IMR-90 (cell line): ENCODE data around the gene LRSAM1. TPM values are rescaled to one million over a fixed set of nuclear protein-coding genes. Genes with fewer than 3 reads are reported as not detected.

Experiments
- ATAC-seq: fragments of 200-7000 bp; cut with Tn5 transposase; 2 replicates; pipeline ENCODE4 v1.9.1; 2020; ENCODE audit warnings: low read depth, mild to moderate bottlenecking, moderate library complexity
- BruUV-seq: library from RNA; stranded (reverse); fragments of 400-500 nt; replicated peaks from 2 replicates; lab custom pipeline; 2021; lab: Mats Ljungman, UMichigan
- CTCF ChIA-PET: fragments of 300-600 bp; formaldehyde crosslinking; extraction: SDS; loops from one replicate; lab custom pipeline; 2021; ENCODE audit warnings: antibody characterized with exemption; lab: Yijun Ruan, JAX
- POLR2A ChIA-PET: fragments of 300-600 bp; sonication (Branson Sonifier 250); formaldehyde crosslinking; loops from one replicate; lab custom pipeline; 2022; ENCODE audit warnings: antibody characterized with exemption; ENCODE audit not compliant: unreplicated experiment; lab: Charles Lee
- DNase-seq: peaks from one replicate; pipeline ENCODE4 v3.0.0; 2013
- H2AFZ ChIP-seq: replicated peaks from 2 replicates; pipeline ENCODE3; 2013; ENCODE audit warnings: low read length, mild to moderate bottlenecking; ENCODE audit not compliant: poor library complexity
- H2AK5ac ChIP-seq: 2 replicates; pipeline ENCODE4 v1.6.1; 2013; ENCODE audit warnings: low read depth, low read length, inconsistent platforms
- H2AK9ac ChIP-seq: replicated peaks from 2 replicates; pipeline ENCODE3; 2013; ENCODE audit warnings: mild to moderate bottlenecking, low read depth, low read length, moderate library complexity; ENCODE audit not compliant: poor library complexity
- H2BK120ac ChIP-seq: 2 replicates; pipeline ENCODE4 v1.6.1; 2013; ENCODE audit warnings: low read depth, low read length, inconsistent platforms
- H2BK15ac ChIP-seq: 3 replicates; pipeline ENCODE4 v1.6.1; 2013; ENCODE audit warnings: low read depth, low read length, inconsistent platforms
- H2BK20ac ChIP-seq: 2 replicates; pipeline ENCODE4 v1.6.1; 2013; ENCODE audit warnings: low read depth, mild to moderate bottlenecking, inconsistent platforms, low read length, moderate library complexity
- H2BK5ac ChIP-seq: 2 replicates; pipeline ENCODE4 v1.6.1; 2013; ENCODE audit warnings: mild to moderate bottlenecking, low read depth, low read length, inconsistent platforms; ENCODE audit not compliant: poor library complexity, severe bottlenecking
- H3K14ac ChIP-seq: replicated peaks from 2 replicates; pipeline ENCODE4 v1.6.1; 2013; ENCODE audit warnings: low read depth, low read length, inconsistent platforms
- H3K18ac ChIP-seq: 2 replicates; pipeline ENCODE4 v1.6.1; 2013; ENCODE audit warnings: low read depth, low read length, control low read depth
- H3K23ac ChIP-seq: 2 replicates; pipeline ENCODE4 v1.6.1; 2013; ENCODE audit warnings: low read depth, low read length, inconsistent platforms
- H3K27ac ChIP-seq: 2 replicates; pipeline ENCODE4 v1.5.1; 2013; ENCODE audit warnings: mild to moderate bottlenecking, control low read depth, low read length; ENCODE audit not compliant: insufficient read depth
- H3K27me3 ChIP-seq: 2 replicates; pipeline ENCODE4 v1.6.1; 2013; ENCODE audit warnings: low read length; ENCODE audit not compliant: control insufficient read depth, insufficient read depth
- H3K36me3 ChIP-seq: 2 replicates; pipeline ENCODE4 v1.6.1; 2013; ENCODE audit warnings: low read length, mixed read lengths; ENCODE audit not compliant: control insufficient read depth, insufficient read depth
- H3K4ac ChIP-seq: 2 replicates; pipeline ENCODE4 v1.6.1; 2013; ENCODE audit warnings: low read depth, low read length, inconsistent platforms
- H3K4me1 ChIP-seq: 2 replicates; pipeline ENCODE4 v1.6.1; 2013; ENCODE audit warnings: low read length, mixed read lengths; ENCODE audit not compliant: control insufficient read depth, insufficient read depth
- H3K4me2 ChIP-seq: 2 replicates; pipeline ENCODE4 v1.6.1; 2013; ENCODE audit warnings: low read depth, mild to moderate bottlenecking, control low read depth, low read length, moderate library complexity
- H3K4me3 ChIP-seq: 2 replicates; pipeline ENCODE4 v1.5.1; 2013; ENCODE audit warnings: low read depth, mild to moderate bottlenecking, control low read depth, low read length, moderate library complexity; ENCODE audit not compliant: insufficient read depth
- H3K56ac ChIP-seq: 2 replicates; pipeline ENCODE4 v1.6.1; 2013; ENCODE audit warnings: low read length, inconsistent platforms; ENCODE audit not compliant: insufficient read depth; ENCODE audit errors: extremely low read depth
- H3K79me1 ChIP-seq, 2 experiments: 2 replicates each; pipeline ENCODE4 v1.6.1; 2013; ENCODE audit warnings: low read length in 2 of 2, inconsistent platforms in 1 of 2, low read depth in 1 of 2
- H3K9ac ChIP-seq: 2 replicates; pipeline ENCODE4 v1.6.1; 2013; ENCODE audit warnings: low read depth, low read length, control low read depth
- H3K9me1 ChIP-seq: 2 replicates; pipeline ENCODE4 v1.6.1; 2013; ENCODE audit warnings: low read length, inconsistent platforms; ENCODE audit not compliant: insufficient read depth
- H3K9me3 ChIP-seq: 2 replicates; pipeline ENCODE4 v1.6.1; 2013; ENCODE audit warnings: low read length; ENCODE audit not compliant: control insufficient read depth, insufficient read depth
- H4K20me1 ChIP-seq: 2 replicates; pipeline ENCODE4 v1.6.1; 2013; ENCODE audit warnings: low read length, inconsistent platforms; ENCODE audit not compliant: insufficient read depth
- H4K5ac ChIP-seq: 2 replicates; pipeline ENCODE4 v1.6.1; 2013; ENCODE audit warnings: mild to moderate bottlenecking, low read depth, low read length, control low read depth
- H4K8ac ChIP-seq, 2 experiments: 2 replicates each; pipeline ENCODE4 v1.6.1; 2013; ENCODE audit warnings: low read depth in 2 of 2, low read length in 2 of 2, control low read depth in 1 of 2, inconsistent platforms in 1 of 2
- H4K91ac ChIP-seq: 2 replicates; pipeline ENCODE4 v1.6.1; 2013; ENCODE audit warnings: low read depth, low read length, inconsistent platforms; ENCODE audit not compliant: insufficient read depth
- BHLHE40 ChIP-seq: fragments of 150-350 bp; IDR thresholded peaks from 2 replicates; pipeline ENCODE4 v1.6.1; 2016; ENCODE audit warnings: mild to moderate bottlenecking, low read depth, low read length
- CEBPB ChIP-seq: IDR thresholded peaks from 2 replicates; pipeline ENCODE4 v1.6.1; 2012; ENCODE audit warnings: low read depth, low read length, improper control_type of control experiment
- CHD1 ChIP-seq: IDR thresholded peaks from 2 replicates; pipeline ENCODE4 v1.6.1; 2012; ENCODE audit warnings: low read depth, low read length, improper control_type of control experiment
- CTCF ChIP-seq: conservative IDR thresholded peaks from 2 replicates; pipeline ENCODE4 v1.5.1; 2012; ENCODE audit warnings: mild to moderate bottlenecking, low read depth, low read length, improper control_type of control experiment
- ELK1 ChIP-seq: fragments of 150-350 bp; IDR thresholded peaks from 2 replicates; pipeline ENCODE4 v1.6.1; 2016; ENCODE audit warnings: low read depth, mild to moderate bottlenecking, low read length, moderate library complexity, borderline replicate concordance
- MAZ ChIP-seq: IDR thresholded peaks from 2 replicates; pipeline ENCODE4 v1.6.1; 2012; ENCODE audit warnings: low read depth, mild to moderate bottlenecking, low read length, improper control_type of control experiment, moderate library complexity, borderline replicate concordance
- MXI1 ChIP-seq: IDR thresholded peaks from 2 replicates; pipeline ENCODE4 v1.6.1; 2012; ENCODE audit warnings: low read depth, mild to moderate bottlenecking, low read length, moderate library complexity, borderline replicate concordance
- POLR2A ChIP-seq: IDR thresholded peaks from 2 replicates; pipeline ENCODE4 v1.6.1; 2012; ENCODE audit warnings: mild to moderate bottlenecking, low read depth, low read length
- RAD21 ChIP-seq: IDR thresholded peaks from 2 replicates; pipeline ENCODE4 v1.6.1; 2012; ENCODE audit warnings: low read length, improper control_type of control experiment
- SMC3 ChIP-seq: fragments of 150-350 bp; IDR thresholded peaks from 2 replicates; pipeline ENCODE4 v1.6.1; 2016; ENCODE audit warnings: low read depth, mild to moderate bottlenecking, antibody characterized with exemption, low read length, moderate library complexity
- USF2 ChIP-seq: fragments of 150-350 bp; IDR thresholded peaks from 2 replicates; pipeline ENCODE4 v1.6.1; 2017; ENCODE audit warnings: mild to moderate bottlenecking, antibody characterized with exemption, low read length, low read depth
- WGBS, 2 experiments: methylation state at CpG; one replicate each; pipeline versions ENCODE4 v1.1.5 to v1.1.7; 2013; ENCODE audit warnings: missing lambda C conversion rate in 2 of 2; ENCODE audit not compliant: insufficient read length in 1 of 2; ENCODE audit errors: extremely low coverage in 2 of 2; 5-methylcytosine and 5-hydroxymethylcytosine counted together
- dilution Hi-C: fragments of 300-500 bp; cut with HindIII; formaldehyde crosslinking; loops from one replicate; pipeline ENCODE4 v1.14.3; 2018; ENCODE audit warnings: low sequenced_read_pairs; ENCODE audit not compliant: unreplicated experiment
- in situ Hi-C: fragments of 300-500 bp; cut with MboI; formaldehyde crosslinking; loops from 3 replicates; pipeline ENCODE4 v1.14.3; 2019; ENCODE audit warnings: low sequenced_read_pairs, inconsistent platforms, mixed read lengths
- intact Hi-C: fragments of 100-400 bp; cut with micrococcal nuclease; formaldehyde crosslinking; loops from 2 replicates; pipeline ENCODE4 v1.10.0; 2022
- polyA plus RNA-seq, 3 experiments: library from polyadenylated mRNA; depleted of rRNA; stranded (reverse); fragments of >200 nt; gene quantifications; 2 replicates each; pipeline ENCODE4 v1.2.3, GENCODE V29; 2012; ENCODE audit warnings: low replicate concordance in 1 of 3
- total RNA-seq: library from RNA; depleted of rRNA; stranded (reverse); fragments of >200 nt; gene quantifications from 2 replicates; pipeline ENCODE4 v1.2.3, GENCODE V29; 2012

Gene LRSAM1
- total and polyA plus RNA-seq, 2 of the 4 experiments (the other 2 are of a cell fraction), result 3.0 to 9.3 TPM

GRCh38 chr9:127495884-127496555 is 44.7 kb downstream of the LRSAM1 start:
- H2BK20ac ChIP-seq, result no peak overlapping the region
- no peak overlapping the region for H3K18ac ChIP-seq
- H3K4me1 ChIP-seq, result peaks cover 9% of the 10 kb centered on the region
- no peak overlapping the region for H4K8ac ChIP-seq
- intact Hi-C loops (no loop called here), dilution Hi-C loops (no loop called here), in situ Hi-C loops (no loop called here)
- no peak overlapping the region for H2AK5ac ChIP-seq
- no peak overlapping the region for H2BK120ac ChIP-seq
- BruUV-seq, result no TSS peak
- H4K91ac ChIP-seq, result no peak overlapping the region
- H3K36me3 ChIP-seq, result peaks cover 57% of the 10 kb centered on the region
- H3K14ac ChIP-seq, result no peak overlapping the region
- H3K4me3 ChIP-seq, result no peak overlapping the region
- no peak overlapping the region for H2AFZ ChIP-seq
- no peak overlapping the region for H3K56ac ChIP-seq
- ChIA-PET POLR2A (no interaction called here), CTCF (no interaction called here)
- no peak overlapping the region for H3K9ac ChIP-seq
- no peak overlapping the region for H2BK15ac ChIP-seq
- DNase-seq (no peak), ATAC-seq (no peak)
- no peak overlapping the region for H4K5ac ChIP-seq
- no peak overlapping the region for H3K23ac ChIP-seq
- 93% methylated on average over 6 of the region's 14 CpGs; no CpG with 5 or more reads in 1 of the 2 experiments for WGBS, 2 experiments
- peak overlapping the region; percentile 69 for H2AK9ac ChIP-seq
- peaks cover 3% of the 10 kb centered on the region; the same call in 1 of the 2 replicates for H3K9me1 ChIP-seq
- peaks cover 7% of the 10 kb centered on the region for H4K20me1 ChIP-seq
- H3K27me3 ChIP-seq, result no peaks in the 10 kb centered on the region
- H2BK5ac ChIP-seq, result no peak overlapping the region
- no peaks in the 10 kb centered on the region for H3K9me3 ChIP-seq
- H3K4ac ChIP-seq, result no peak overlapping the region
- no peak overlapping the region for H3K27ac ChIP-seq
- TF ChIP-seq CHD1, result no peak
- TF ChIP-seq BHLHE40, result no peak
- no peak for TF ChIP-seq MXI1
- TF ChIP-seq ELK1, result no peak
- TF ChIP-seq RAD21, result no peak
- no peak for TF ChIP-seq POLR2A
- TF ChIP-seq MAZ, result no peak
- no peak for TF ChIP-seq USF2
- no peak for TF ChIP-seq CEBPB
- TF ChIP-seq CTCF, result no peak
- TF ChIP-seq SMC3, result no peak
- H3K4me2 ChIP-seq, result no peak overlapping the region
- peaks cover 2 to 26% of the 10 kb centered on the region in 2 experiments; a peak in 1 of 4 replicates for H3K79me1 ChIP-seq
